Activated CD4-positive, alpha-beta T cell treated with anti-CD3 and anti-CD28 coated beads, Interleukin-2, amount 10 ng/mL, durations not matched to agents 7 days and 5 days (primary cell): Measurements from ENCODE around the gene AURKAIP1. TPM values are rescaled to one million over a fixed set of nuclear protein-coding genes. Genes with fewer than 3 reads are reported as not detected.

Experiments used
- CTCF ChIA-PET: fragments of 350-600 bp; sonication (Branson Sonifier 250); formaldehyde crosslinking; loops from one replicate; lab custom pipeline; 2021; ENCODE audit warnings: antibody characterized with exemption; lab: Charles Lee
- POLR2A ChIA-PET: fragments of 350-600 bp; sonication (Branson Sonifier 250); formaldehyde crosslinking; loops from one replicate; lab custom pipeline; 2021; ENCODE audit warnings: antibody characterized with exemption; lab: Charles Lee
- DNase-seq: peaks from one replicate; pipeline ENCODE4 v3.0.0-alpha.2; 2020
- H3K27ac Mint-ChIP-seq: one replicate; pipeline ENCODE4 v1.8.0; 2021; ENCODE audit warnings: mild to moderate bottlenecking, moderate library complexity, mixed read lengths
- H3K27me3 Mint-ChIP-seq: one replicate; pipeline ENCODE4 v1.8.0; 2021; ENCODE audit warnings: mixed read lengths
- H3K36me3 Mint-ChIP-seq: one replicate; pipeline ENCODE4 v1.8.0; 2021; ENCODE audit warnings: low read depth, mixed read lengths
- H3K4me1 Mint-ChIP-seq: one replicate; pipeline ENCODE4 v1.8.0; 2021; ENCODE audit warnings: mixed read lengths
- H3K4me3 Mint-ChIP-seq: one replicate; pipeline ENCODE4 v1.8.0; 2021; ENCODE audit warnings: mild to moderate bottlenecking, moderate library complexity, mixed read lengths
- H3K9me3 Mint-ChIP-seq: one replicate; pipeline ENCODE4 v1.8.0; 2021; ENCODE audit warnings: mixed read lengths
- total RNA-seq, 2 experiments: library from RNA; stranded (reverse); gene quantifications; one replicate each; pipeline ENCODE4 v1.2.3, GENCODE V29; 2021

AURKAIP1 gene
- total RNA-seq, 2 experiments from 2014 or later: 101 to 125 TPM

- peaks cover 22% of the 10 kb centered on the region for H3K27me3 Mint-ChIP-seq
- POLR2A ChIA-PET: no interaction called here
- no peak overlapping the region for H3K4me3 Mint-ChIP-seq
- H3K36me3 Mint-ChIP-seq: no peaks in the 10 kb centered on the region
- H3K4me1 Mint-ChIP-seq: peaks cover 18% of the 10 kb centered on the region
- CTCF ChIA-PET: interaction anchor here (1.6 kb wide), 1 partner anchor 19 kb away, joined by 4 read pairs; no protein-coding TSS in a partner anchor
- no peaks in the 10 kb centered on the region for H3K9me3 Mint-ChIP-seq
- DNase-seq: no peak
- peak overlapping the region; percentile 25 for H3K27ac Mint-ChIP-seq
Observed at GRCh38 chr1:1353389-1354151, 21.4 kb downstream of the AURKAIP1 start.

DNA sequence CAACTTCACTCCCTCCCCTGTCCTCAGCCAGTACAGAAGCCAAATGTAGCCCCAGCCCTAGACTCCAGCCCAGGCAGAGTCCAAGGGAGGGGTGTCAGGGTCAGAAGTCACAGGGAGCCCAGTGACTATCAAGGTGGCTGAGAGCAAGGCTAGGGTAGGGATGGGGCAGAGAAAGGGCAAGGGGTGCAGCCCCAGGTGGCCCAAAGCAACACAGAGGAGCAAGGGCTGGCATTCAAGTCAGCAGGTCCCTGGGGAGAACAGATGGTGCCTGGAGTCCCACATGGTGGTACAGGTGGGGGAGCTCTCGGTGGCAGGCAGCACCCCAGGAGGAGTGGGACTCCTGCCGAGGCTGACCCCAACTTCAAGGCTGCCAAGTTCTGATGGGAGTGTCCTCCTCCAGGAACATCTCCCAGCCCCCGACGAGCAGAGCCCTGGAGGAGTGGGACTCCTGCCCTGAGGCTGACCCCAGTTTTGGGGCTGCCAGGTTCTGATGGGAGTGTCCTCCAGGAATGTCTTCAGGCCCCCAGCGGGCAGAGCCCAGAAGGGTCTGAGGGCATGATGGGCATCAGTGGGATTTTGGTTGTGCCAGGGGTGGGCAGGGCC, 22.1 kb downstream of the AURKAIP1 start:
- H3K27ac Mint-ChIP-seq: peak overlapping the region; percentile 25

GRCh38 chr1:1351511-1352427, 23.2 kb downstream of the AURKAIP1 start:
- ChIA-PET POLR2A (no interaction called here), CTCF (interaction anchor here (0.6 to 1.6 kb wide), 7 partner anchors 19 to 174 kb away, joined by 3 to 5 read pairs (median 4); partner anchors contain the start of genes AURKAIP1 and CCNL2)
- DNase-seq: no peak
- no peaks in the 10 kb centered on the region for H3K36me3 Mint-ChIP-seq
- peaks cover 27% of the 10 kb centered on the region for H3K4me1 Mint-ChIP-seq
- H3K9me3 Mint-ChIP-seq: no peaks in the 10 kb centered on the region
- peaks cover 22% of the 10 kb centered on the region for H3K27me3 Mint-ChIP-seq
- peak overlapping the region; percentile 58 for H3K4me3 Mint-ChIP-seq
- H3K27ac Mint-ChIP-seq: peak overlapping the region; percentile 69

More for the DNA sequence above, 22.1 kb downstream of the AURKAIP1 start:
- ChIA-PET CTCF (interaction anchor here (1.6 kb wide), 1 partner anchor 20 kb away, joined by 4 read pairs; no protein-coding TSS in a partner anchor), POLR2A (no interaction called here)
- Mint-ChIP-seq H3K27me3 (peaks cover 22% of the 10 kb centered on the region), H3K4me1 (peaks cover 17% of the 10 kb centered on the region), H3K36me3 (no peaks in the 10 kb centered on the region), H3K4me3 (peak overlapping the region; percentile 58), H3K9me3 (no peaks in the 10 kb centered on the region)
- DNase-seq: no peak

DNA sequence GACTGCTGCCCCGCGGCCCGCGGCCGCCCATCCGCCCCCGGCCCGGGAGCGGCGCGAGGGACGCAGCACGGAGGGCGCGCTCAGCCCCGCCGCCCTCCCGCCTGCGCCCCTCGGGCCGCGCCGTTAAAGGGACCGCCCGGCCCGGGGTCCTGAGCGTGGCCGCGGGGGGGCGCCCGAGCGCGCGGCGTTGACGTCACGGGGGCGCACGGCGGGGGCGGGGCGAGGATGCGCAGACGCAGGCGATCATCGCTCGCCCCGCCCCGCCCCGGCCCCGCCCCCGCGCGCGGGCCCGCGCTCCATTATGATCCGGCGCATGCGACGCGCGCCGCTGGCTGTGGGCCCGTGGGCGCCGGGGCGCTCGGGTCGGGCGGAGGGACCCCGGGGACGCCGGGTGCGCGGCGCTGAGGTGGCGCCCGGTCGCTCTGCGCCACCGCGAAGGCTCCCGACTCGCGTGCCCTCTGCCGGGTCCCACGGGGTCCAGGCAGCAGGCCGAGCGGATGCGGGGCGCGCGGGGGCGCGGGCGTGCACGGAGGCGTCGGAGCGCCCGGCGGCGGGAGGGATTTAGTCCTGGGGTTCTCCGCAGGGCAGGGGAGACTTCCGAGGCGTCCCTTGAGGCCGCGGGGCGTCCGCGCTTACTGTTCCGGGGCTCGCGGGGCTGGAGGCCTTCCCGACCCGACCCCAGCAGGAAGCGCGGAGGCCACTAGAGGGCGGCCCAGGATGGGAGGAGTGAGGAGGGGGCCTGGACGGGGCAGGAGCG, 25.6 kb downstream of the AURKAIP1 start, which contains the start of gene DVL1:
Gene DVL1, minus strand, starts transcription at position 163 of the 757 bp plus-strand sequence. CDS start 353 bp downstream, outside the sequence.
- CTCF ChIA-PET: interaction anchor here (1.4 kb wide), 1 partner anchor 26 kb away, joined by 4 read pairs; the partner anchor contains the start of gene AURKAIP1
- peak; percentile 72 for DNase-seq
- Mint-ChIP-seq H3K27ac (peak within 1 kb of the TSS; percentile 64), H3K4me3 (peak within 1 kb of the TSS; percentile 74), H3K9me3 (no peaks in the 10 kb centered on the region), H3K4me1 (peaks cover 27% of the 10 kb centered on the region), H3K27me3 (peaks cover 22% of the 10 kb centered on the region), H3K36me3 (no peaks in the 10 kb centered on the region)
- POLR2A ChIA-PET: no interaction called here

DNA sequence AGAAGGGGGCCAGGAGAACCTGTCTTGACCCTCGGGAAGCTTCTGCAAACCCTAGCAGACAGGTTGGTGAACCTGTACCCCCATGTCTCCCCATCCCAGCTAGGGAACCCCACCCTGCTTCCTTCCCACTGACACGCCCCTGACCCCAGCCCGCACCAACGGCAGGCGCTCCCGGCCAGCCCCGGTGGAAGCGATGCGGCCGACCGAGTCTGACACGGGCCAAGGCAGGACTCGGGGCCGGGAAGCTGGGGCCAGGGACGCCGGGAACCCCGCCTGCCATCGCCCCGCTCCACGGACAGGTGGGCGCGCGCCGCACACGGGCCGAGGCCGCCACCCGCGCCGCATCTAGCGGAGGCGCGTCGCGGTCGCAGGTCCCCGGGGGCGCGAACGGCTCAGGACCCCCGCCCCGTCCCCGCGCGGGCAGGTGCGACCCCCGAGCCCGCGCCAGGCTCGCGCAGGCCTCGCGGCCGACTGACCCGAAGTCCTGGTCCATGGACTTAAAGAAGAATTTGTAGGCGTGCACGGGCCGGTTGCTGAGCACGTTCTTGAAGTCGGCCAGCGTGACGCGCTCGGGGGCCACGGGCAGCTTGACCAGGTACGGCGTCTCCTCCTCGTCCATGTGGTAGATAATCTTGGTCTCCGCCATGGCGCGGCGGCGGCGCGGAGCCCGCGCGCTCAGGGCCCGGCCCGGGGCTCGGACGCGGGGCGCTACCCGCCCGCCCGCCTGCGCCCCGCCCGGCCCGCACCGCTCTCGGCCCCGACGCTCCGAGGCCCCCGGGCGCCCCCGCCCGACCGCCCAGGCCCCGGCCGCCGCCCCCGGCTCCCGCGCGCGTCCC, 26.4 kb downstream of the AURKAIP1 start:
- ChIA-PET CTCF (interaction anchor here (0.6 to 2.3 kb wide), 6 partner anchors 20 to 285 kb away, joined by 3 to 9 read pairs (median 4); partner anchors contain the start of gene AURKAIP1), POLR2A (no interaction called here)
- peaks cover 16% of the 10 kb centered on the region for H3K27me3 Mint-ChIP-seq
- no peaks in the 10 kb centered on the region for H3K36me3 Mint-ChIP-seq
- H3K4me3 Mint-ChIP-seq: peak overlapping the region; percentile 74
- H3K4me1 Mint-ChIP-seq: peaks cover 23% of the 10 kb centered on the region
- peak overlapping the region; percentile 64 for H3K27ac Mint-ChIP-seq
- DNase-seq: no peak
- H3K9me3 Mint-ChIP-seq: no peaks in the 10 kb centered on the region

- no peak for DNase-seq
- H3K4me1 Mint-ChIP-seq: peaks cover 19% of the 10 kb centered on the region
- H3K36me3 Mint-ChIP-seq: no peaks in the 10 kb centered on the region
- POLR2A ChIA-PET: no interaction called here
- peaks cover 9% of the 10 kb centered on the region for H3K27me3 Mint-ChIP-seq
- no peaks in the 10 kb centered on the region for H3K9me3 Mint-ChIP-seq
- peak overlapping the region; percentile 64 for H3K27ac Mint-ChIP-seq
- peak overlapping the region; percentile 74 for H3K4me3 Mint-ChIP-seq
- CTCF ChIA-PET: interaction anchor here (0.7 to 2.3 kb wide), 8 partner anchors 21 to 284 kb away, joined by 3 to 9 read pairs (median 4); partner anchors contain the start of gene AURKAIP1
Observed at GRCh38 chr1:1347663-1348419, 27.2 kb downstream of the AURKAIP1 start.

DNA sequence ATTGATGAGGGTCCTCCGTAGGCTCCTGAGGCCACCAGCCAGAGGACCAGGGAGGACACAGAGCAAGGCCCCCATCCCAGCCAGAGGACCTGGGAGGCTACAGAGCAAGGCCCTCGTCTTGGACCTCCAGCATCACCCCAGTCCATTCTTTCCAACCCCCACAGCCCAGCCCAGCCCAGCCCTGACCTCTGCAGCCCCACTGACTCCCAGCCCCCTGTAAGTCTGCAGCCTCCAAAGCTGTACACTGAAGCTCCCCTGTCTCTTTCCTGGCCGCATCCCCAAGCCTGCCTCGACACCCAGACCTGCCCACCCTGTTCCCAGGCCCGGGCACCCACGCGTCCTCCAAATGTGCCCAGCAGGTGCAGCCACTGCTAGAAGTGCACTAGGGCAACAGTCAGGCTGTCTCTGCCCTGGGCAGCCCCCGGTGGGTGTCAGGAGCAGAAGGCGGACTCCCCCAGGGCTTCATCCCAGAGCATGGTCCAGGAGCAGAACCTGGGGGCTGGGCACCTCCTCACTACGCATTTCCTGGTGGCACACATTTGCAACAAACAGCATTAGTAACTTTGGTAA, 27.9 kb downstream of the AURKAIP1 start:
- peak overlapping the region; percentile 74 for H3K4me3 Mint-ChIP-seq
- no peaks in the 10 kb centered on the region for H3K36me3 Mint-ChIP-seq
- POLR2A ChIA-PET: no interaction called here
- DNase-seq: no peak
- CTCF ChIA-PET: interaction anchor here (1.6 to 2.3 kb wide), 3 partner anchors 25 to 225 kb away, joined by 3 to 9 read pairs (median 5); partner anchors contain the start of gene AURKAIP1
- H3K27ac Mint-ChIP-seq: no peak overlapping the region
- peaks cover 2% of the 10 kb centered on the region for H3K27me3 Mint-ChIP-seq
- H3K9me3 Mint-ChIP-seq: no peaks in the 10 kb centered on the region
- peaks cover 13% of the 10 kb centered on the region for H3K4me1 Mint-ChIP-seq

GRCh38 chr1:1346501-1346890, 28.5 kb downstream of the AURKAIP1 start:
- no peaks in the 10 kb centered on the region for H3K27me3 Mint-ChIP-seq
- ChIA-PET CTCF (interaction anchor here (1.1 to 2.3 kb wide), 4 partner anchors 20 to 224 kb away, joined by 3 to 9 read pairs (median 4); partner anchors contain the start of gene AURKAIP1), POLR2A (no interaction called here)
- peak overlapping the region; percentile 74 for H3K4me3 Mint-ChIP-seq
- no peak overlapping the region for H3K27ac Mint-ChIP-seq
- no peaks in the 10 kb centered on the region for H3K9me3 Mint-ChIP-seq
- H3K36me3 Mint-ChIP-seq: peaks cover 3% of the 10 kb centered on the region
- H3K4me1 Mint-ChIP-seq: peaks cover 11% of the 10 kb centered on the region
- DNase-seq: no peak

DNA sequence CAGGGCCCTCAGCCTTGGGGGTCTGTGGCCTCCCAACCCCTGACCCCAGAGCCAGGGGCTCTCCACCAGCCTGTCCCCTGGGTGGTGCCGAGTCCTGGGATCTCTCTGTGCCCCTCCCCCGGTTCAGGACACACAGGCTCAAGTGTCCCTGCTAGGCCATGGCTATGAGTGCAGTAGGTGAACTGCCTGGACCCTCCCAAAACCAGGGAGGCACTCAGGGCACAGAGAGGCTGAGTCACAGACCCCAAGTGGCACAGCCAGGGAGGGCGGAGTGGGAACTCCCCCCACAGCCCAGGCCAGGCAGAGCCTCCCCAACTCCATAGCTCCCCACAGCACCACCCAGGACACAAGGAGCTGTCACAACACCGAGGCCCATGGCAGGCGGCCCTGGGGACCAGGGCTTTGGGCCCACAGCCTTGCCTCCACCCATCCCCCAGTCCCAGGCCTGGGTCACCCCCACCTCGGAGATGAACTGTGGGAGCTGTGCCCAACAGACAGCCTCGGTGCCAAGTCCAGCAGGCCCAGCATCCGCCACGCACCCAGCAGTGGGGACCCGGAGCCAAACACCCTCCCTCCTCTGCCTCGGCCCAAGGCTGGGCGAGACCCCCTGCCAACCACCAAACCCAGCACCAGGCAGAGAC, 29.0 kb downstream of the AURKAIP1 start:
- CTCF ChIA-PET: interaction anchor here (1.1 to 1.8 kb wide), 3 partner anchors 19 to 224 kb away, joined by 3 to 5 read pairs (median 3); partner anchors contain the start of gene AURKAIP1
- Mint-ChIP-seq H3K4me3 (no peak overlapping the region), H3K36me3 (peaks cover 8% of the 10 kb centered on the region), H3K27ac (no peak overlapping the region), H3K4me1 (peaks cover 11% of the 10 kb centered on the region), H3K9me3 (peaks cover 4% of the 10 kb centered on the region), H3K27me3 (no peaks in the 10 kb centered on the region)
- POLR2A ChIA-PET: no interaction called here
- no peak for DNase-seq

DNA sequence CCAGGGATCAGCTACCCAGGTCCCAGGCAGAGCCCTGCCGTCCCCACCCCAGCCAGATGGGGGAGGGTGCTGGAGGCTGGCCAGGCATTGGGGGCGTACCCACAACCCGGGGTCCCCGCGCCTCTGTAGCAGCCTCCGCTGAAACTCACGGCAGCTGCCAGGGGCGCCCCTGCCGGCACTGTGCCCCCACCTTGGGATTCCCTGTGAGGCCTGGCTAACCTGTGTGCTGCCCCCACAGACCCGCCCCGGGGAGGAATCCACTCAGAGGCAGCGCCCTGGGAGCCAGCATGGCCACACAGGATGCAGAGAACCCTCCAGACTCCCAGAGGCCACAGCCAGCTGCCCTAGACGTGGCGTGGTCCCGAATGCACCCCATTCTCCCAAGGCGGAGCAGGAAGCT, 29.6 kb downstream of the AURKAIP1 start:
- H3K27ac Mint-ChIP-seq: no peak overlapping the region
- peaks cover 11% of the 10 kb centered on the region for H3K4me1 Mint-ChIP-seq
- POLR2A ChIA-PET: no interaction called here
- no peak for DNase-seq
- H3K36me3 Mint-ChIP-seq: peaks cover 14% of the 10 kb centered on the region
- peaks cover 10% of the 10 kb centered on the region for H3K9me3 Mint-ChIP-seq
- no peaks in the 10 kb centered on the region for H3K27me3 Mint-ChIP-seq
- no peak overlapping the region for H3K4me3 Mint-ChIP-seq
- CTCF ChIA-PET: interaction anchor here (1.1 kb wide), 1 partner anchor 18 kb away, joined by 3 read pairs; no protein-coding TSS in a partner anchor
